KBM-7 (cell line): ENCODE results near the gene SLC14A1.
A peak's percentile ranks its signal among the peaks of the same experiment; 100 is the strongest.

Source experiments
- DNase-seq: peaks from one replicate; pipeline ENCODE4 v3.0.0-alpha.2; 2015
- in situ Hi-C: fragments of 300-500 bp; cut with MboI; formaldehyde crosslinking; loops from 2 replicates; pipeline ENCODE4 v1.14.3; 2020; ENCODE audit warnings: low sequenced_read_pairs, low pct_unique_long_range_greater_than_20kb, mixed read lengths

The SLC14A1 gene

DNA sequence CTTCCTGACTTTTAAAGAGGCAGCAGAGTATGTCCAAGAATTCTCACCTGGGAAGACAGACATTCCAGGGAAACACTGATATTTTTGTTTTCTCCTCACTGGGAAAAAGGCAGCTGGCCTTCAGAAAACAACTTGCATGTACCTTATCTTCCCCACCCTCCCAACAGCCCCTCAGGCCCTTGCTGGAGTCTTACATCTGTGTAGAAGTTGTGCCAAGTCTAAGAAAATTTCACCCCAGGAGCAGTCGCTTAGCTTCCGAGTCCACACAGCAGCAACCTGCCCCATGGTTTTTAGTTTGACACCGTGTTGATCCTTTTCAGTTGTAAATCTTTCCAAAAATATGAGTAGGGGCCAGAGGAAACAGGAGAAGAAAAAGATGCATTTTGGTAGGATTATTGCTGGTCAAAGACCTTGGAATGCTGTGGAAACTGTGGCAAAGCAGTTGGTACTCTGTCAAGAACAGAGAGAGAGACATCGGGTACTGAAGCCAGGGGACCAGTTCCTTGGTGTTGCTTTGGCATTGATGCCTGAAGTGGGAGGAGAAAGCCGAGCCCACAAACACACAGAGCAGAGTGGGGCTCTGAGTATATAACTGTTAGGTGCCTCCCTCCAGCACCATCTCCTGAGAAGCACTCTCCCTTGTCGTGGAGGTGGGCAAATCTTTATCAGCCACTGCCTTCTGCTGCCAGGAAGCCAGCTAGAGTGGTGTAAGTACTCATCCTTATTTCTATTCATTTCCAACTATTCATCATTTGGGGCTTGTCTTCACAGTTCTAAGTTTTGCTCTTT is at the start of gene SLC14A1:
Gene SLC14A1 (plus strand): TSS at position 615 of the 789 bp plus-strand sequence. CDS start 6,140 bp downstream, outside the sequence.
- DNase-seq, result no peak
- in situ Hi-C loops, result no loop called here

DNA sequence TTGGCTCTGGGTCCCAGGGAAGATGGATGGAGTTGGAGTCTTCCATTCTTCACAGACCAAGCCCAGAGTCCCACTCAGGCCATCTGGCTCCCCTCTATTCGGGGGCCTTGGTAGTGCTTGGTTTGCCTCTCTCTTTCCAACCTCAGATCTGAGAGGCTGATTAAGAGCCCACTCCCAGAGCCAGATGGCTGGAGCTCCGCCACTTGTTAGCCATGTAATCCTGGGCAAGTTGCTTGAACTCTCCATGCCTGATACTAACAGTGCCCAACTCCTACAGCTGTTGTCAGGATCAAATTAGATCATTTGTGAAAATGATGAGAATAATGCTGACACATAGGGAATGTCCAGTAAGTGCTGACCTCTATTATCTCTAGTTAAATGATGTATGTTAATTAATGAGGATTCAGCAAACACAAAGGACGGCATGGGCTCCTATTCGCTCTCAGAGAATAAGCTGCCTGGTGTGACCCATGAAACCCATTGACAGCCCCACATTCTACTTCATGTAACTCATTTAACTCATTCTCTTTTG is 46.6 kb upstream of the SLC14A1 start:
- in situ Hi-C loops, result no loop called here
- no peak for DNase-seq

DNA sequence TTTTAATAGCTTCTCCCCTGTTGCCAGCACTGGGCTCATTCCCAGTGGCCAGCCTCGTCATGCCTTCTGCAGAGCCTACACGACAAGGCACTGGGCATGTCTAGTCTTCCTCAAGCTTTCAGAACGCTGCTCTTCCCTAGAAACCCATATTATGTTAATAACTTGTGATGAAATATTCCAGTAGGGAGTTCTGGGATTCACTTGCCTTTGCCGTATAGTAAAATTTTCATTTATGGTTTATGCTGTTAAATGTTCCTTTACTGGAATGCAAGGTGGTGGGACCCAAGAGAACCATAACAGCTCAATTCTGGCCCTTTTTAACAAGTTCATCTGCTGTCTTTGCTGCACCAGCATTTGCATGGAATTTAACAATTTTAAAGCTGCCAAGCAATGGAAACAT is 45.5 kb upstream of the SLC14A1 start:
- DNase-seq, result no peak
- in situ Hi-C loops, result no loop called here

DNA sequence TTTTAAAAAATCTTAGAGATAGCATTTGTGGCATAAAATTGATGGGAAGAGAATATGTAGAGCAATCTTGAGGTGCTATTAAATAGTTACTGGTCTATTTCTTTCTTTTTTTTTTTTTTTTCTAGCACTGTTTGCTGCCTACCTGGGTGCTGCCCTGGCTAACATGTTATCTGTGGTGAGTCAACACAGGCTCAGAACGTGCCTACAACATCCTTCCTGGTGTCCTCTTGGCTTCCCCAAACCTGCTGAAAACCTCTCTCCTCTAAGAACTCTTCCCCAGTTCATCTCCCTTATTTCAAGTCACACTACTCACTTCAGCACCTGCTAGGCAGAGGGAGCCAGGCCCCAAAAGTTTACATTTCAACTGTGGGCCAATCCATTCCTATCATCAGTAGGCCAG is 45.1 kb upstream of the SLC14A1 start:
- in situ Hi-C loops, result no loop called here
- no peak for DNase-seq

DNA sequence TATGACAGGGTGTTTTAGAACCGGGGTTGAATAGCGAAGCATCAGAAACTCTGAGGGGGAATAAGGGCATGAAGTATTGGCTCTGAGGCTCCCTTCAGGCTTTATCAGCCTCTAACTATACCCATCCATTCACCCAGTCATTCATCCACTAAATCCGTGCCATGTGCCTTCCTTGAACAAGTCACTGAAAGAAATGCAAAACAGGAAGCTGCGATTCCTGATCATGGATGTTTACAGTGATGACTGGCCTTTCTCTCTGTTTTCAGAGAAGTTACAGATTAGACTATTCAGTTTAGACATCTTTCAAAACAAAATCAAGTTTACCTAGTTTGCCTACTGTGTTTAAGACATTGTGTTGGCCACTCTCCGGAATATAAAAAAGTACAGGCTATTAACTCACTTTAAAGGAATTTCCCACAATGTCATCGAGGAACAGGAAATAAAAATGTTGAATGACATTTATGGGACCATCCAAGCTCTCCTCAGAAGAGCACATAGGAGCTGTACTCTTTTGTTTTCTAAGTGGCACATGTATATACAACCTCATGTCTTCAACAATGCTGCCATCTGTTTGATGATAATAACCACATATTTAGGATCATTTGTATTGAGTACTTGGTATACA is 43.8 kb upstream of the SLC14A1 start:
- DNase-seq, result no peak
- in situ Hi-C loops, result no loop called here

DNA sequence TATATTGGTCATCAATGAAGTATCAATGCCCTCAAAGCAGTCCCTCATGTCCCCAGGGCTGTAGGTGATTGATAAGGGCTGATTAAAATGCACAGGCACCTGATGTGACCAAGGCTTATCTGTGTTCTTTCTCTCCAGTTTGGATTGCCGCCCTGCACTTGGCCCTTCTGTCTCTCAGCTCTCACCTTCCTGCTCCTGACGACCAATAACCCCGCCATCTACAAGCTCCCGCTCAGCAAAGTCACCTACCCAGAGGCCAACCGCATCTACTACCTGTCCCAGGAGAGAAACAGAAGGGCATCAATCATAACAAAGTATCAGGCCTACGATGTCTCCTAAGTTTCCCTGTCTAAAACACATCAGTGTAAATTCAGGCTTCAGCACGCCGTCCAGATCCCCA is 41.8 kb upstream of the SLC14A1 start:
- in situ Hi-C loops, result no loop called here
- no peak for DNase-seq

DNA sequence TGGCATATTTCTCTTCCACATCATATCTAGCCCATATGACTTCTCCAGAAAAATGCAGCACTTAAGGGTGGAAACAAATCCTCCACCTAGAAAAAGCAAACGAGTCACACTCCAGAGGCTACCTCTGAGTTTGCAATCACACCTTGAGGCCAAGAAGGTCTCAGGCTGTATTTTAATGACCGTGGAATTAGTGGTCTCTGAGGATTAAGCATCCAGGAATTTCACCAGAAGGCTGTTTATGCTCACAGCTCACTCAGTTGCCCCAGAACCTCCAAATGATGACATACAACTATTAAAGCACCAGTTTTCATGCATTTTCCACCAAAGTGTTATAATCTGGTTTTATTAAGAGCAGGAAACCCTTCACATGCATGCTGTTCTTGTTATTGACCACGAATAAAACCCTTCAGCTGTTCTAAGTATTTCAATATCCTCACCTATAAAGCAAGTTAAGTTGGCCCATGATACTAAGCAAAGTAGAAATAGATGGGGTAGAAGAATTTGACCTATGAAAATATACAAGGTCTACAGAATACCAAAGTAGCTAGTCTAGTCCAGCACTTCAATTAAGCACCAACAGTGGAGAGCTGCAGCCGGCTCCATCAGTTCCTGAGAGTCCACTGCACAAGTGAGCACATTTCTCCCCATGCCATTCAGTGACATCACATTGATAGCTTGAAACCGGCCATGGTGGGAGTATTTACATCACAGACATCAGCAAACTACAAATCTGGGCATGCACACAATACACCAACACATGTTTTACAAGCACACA is 39.5 kb upstream of the SLC14A1 start:
- in situ Hi-C loops, result no loop called here
- DNase-seq, result no peak

DNA sequence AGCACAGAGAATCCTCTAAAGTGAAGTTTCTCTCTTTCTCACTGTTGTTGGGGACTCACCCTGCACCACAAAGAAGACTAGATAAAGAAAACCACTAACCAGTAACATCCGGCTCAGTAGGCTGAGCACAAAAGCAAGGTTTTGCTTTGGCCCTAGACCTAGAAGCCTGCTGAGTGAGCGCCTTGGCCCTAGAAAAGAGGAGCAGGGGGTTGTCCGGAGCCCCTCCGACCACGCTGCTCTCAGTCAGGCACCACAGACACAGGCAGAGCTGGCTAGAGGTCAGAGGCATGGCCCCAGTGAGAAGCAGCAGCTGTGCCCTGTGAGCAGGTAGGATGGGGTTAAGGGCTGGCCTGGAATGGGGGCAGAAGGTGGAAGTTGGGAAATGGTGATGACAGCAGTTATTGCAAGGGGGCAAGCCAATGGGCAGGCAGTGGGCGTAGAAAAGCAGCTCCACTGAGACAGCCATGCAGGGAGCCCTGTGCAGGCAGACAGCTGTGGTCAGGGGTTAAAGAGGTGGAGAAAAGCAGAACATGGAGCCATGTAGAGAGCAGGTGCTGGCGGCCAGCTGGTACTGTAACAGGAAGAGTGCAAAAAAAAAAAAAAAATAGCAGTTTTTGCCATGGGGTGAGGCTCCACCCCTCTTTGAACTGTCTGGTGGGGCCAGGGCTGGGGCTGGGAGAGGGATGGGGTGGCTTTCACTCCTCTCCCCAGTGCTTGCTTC is 36.9 kb upstream of the SLC14A1 start:
- DNase-seq, result peak; percentile 90
- in situ Hi-C loops, result no loop called here

DNA sequence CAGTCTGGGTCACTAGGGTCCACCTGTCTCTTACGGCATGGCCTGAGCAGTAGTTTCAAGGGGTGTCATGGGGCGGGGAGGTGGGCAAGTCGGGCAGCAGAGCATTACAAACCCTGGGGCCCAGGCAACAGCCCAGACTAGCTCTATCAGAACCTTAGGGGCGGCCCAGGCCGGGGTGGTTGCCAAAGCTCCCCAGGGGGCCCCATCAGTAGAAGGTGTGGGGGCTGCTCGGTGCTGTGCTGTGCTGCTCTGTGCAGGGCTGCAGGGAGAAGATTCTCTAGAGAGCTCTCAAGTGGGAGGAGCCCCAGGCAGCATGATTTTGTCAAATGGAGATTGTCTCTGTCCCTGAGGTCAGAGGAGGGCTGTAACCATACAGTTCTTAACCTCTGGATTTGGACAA is 36.4 kb upstream of the SLC14A1 start:
- in situ Hi-C loops, result no loop called here
- DNase-seq, result peak; percentile 9

DNA sequence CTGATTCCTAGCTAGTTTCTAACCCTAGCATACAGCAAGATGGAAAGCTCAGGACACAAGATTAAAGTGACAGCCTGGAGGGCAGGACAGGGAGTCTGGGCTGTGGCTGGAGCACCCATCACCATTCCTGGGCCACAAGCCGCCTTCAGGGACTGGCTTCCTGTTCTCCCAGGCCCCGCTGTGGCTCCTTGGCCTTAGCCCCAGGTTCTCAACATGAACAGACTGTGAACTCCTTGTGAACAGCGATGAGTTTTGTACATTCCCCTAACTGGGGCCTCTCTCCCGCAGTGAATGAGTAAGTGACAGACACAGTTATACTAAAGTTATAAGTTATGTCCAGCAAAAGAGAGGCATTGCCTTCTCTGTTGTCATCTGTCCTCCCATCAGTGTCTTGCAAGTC is 35.9 kb upstream of the SLC14A1 start:
- DNase-seq, result no peak

DNA sequence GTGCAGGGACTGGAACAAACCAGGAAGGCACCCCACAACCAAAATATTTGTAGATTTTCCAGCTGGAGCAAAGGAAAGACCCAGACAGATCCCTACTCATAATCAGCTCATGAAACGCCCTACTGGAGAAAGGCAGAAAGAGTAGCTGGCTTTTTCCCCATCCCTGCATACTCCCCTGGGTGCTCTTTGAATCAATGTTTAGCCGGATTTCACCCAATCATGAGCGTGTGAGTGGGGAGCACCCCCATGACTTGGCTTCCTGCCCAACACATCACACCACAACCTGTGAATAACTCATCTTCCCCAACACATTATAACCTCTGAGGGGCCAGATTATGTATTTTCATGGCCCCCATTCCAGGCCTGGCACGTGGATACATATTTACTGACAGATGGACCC is 35.1 kb upstream of the SLC14A1 start:
- in situ Hi-C loops, result no loop called here
- no peak for DNase-seq

More for the DNA sequence above, 35.9 kb upstream of the SLC14A1 start:
- in situ Hi-C loops, result no loop called here

DNA sequence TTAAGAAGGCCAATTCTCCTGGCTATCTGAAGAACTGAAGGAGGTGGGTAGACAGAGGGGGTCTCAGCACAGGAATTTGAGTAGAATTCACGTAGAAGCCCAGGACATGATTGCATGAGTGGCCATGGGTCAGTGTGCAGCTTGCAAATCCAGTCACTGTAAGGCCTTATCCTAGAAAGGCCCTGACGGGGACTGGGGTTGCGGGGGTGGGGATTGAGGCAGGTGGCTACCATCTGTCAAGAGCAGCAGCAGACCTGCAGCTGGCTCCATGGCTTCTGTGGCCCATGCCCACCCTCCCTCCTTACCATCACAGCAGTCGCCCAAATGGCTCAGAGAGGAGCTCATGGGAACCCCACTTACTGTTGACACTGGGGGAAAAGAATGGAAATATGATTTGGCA is 34.6 kb upstream of the SLC14A1 start:
- in situ Hi-C loops, result no loop called here

DNA sequence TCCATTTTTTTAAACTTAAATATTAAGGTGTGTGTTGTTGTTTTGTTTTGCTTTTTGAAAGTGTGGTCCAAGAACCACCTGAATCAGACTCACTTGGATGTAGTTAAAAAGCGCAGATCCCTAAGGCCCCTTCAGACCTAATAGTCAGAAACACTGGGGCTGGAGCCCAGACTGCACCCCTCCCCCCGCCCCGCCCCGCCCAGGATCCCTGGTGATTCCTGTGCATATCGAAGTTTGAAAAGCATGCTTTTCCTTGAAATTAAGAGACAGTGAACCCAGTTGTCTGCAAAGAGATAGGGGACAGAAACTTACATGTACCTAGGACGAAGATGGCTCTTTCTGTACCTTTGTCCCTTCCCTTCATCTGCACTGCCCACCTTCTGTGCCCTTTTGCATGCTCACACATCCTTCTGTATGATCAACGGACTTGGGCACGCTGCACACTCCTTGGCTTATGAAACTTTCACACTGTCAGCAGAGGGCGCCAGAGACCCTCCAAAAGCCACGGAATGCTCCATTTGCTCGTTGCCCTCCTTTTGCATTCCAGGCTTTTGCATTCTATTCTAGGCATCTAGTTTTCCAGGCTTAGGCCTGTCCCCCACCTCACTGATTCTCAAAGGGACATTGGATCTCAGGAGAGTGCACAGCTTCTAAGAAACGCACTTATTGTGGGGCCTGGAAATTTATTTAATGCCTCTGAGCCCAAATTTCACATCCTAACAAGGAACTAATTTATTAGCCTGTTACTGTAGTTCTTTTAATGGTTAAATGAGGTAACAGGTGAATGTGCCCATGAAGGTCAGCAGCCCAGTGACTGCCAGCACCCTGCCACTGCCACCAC is 32.8 kb upstream of the SLC14A1 start:
- DNase-seq, result peak; percentile 84
- in situ Hi-C loops, result no loop called here

More for the DNA sequence above, 34.6 kb upstream of the SLC14A1 start:
- DNase-seq, result no peak

DNA sequence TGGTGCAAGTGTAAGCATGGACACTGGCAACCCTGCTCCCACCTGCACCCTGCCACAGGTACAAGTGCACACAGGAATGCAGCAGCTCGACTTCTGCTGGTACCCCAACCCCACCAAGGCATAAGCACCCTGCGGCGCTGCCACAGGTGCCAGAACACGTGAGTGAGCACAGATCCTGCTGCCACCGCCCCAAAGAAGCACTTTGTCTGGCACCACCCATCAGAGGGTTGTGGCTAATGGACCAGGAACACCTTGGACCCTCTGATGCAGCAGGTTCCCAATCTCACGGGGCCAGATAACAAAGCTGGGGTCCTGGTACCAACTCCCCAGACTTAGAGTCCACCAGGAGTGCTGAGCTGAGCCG is 32.2 kb upstream of the SLC14A1 start:
- in situ Hi-C loops, result no loop called here
- no peak for DNase-seq

DNA sequence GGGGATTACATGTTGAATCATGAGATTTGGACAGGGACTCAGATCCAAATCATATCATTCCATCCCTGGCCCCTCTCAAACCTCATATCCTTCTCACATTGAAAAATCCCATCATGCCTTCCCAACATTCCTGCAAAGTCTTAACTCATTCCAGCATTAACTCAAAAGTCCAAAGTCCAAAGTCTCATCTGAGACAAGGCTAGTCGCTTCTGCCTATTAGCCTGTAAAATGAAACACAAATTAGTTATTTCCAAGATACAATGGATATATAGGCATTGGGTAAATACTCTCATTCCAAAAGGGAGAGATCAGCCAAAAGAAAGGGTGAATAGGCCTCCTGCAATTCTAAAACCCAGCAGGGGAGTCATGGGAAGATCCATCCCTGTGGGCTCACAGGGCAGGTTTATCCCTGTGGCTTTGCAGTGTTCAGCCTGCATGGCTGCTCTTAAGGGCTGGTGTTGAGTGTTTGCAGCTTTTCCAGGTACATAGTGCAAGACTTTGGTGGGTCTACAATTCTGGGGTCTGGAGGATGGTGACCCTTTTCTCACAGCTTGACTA is 21.2 kb upstream of the SLC14A1 start:
- DNase-seq, result no peak
- in situ Hi-C loops, result no loop called here

DNA sequence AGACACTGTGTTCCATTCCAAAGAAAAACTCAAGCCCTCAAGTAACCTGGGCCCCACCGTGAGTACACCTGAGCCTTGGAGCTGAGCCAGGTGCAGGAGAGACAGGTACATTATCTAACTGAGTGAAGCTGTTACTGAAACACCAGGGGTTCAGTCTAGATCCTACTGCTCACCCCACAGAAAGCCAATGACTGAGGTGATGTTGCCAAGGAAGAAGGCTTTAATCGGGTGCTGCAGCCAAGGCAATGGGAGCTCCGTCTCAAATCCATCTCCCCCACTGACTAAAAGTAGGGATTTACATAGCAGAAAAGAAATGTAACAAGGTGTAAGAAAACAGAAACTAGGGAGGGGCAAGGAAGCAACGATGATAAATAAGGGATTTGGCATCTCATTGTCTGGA is 15.2 kb upstream of the SLC14A1 start:
- no peak for DNase-seq
- in situ Hi-C loops, result no loop called here

DNA sequence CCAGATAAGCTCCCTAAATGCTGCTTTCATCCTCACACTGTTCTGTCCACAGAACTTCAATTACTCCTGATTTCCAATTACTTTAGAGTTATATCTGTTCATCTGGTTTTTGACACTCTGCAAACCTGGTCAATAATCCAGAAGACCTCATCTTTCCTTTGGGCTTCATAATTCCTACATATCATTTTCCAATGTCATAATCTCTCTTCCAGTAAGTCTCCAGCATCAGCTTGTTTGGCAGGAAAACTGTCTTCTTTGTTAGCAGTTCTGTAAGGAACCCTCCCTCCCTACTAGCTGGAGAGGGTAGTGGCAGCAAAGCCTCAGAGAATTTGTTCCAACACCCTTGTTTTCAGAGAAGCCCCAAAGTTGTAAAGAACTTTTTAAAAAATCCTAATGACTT is 11.9 kb upstream of the SLC14A1 start:
- DNase-seq, result no peak
- in situ Hi-C loops, result no loop called here

DNA sequence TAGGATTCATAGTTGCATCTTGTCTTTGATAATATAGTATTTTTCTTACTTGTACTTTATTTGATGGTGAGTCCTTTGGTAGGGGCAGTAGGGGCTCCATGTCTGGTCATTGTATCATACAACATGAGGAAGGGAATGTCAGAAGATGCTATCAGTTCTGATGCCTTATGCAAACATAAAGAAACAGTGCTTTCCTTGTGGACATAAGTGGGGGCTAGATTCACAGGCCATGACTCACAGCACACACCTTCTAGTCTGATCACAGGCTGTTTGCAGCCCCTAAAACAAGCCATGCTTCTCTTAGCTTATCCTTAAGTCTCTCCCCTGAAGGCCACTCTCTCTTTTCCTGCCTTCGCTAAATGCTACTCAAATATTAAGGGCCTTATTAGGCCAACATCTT is 10.7 kb upstream of the SLC14A1 start:
- in situ Hi-C loops, result no loop called here
- DNase-seq, result no peak
